Activated B cell treated with CpG ODN at 0.5 μM for 24 hours (primary cell): Measurements from ENCODE around the gene ARHGAP15. TPM values are rescaled to one million over a fixed set of nuclear protein-coding genes. Genes with fewer than 3 reads are reported as not detected.

Source experiments
- ATAC-seq: fragments of 200-7000 bp; cut with Tn5 transposase; one replicate; pipeline ENCODE4 v1.10.0; 2021; ENCODE audit warnings: low read depth, mild to moderate bottlenecking, moderate library complexity
- CTCF ChIA-PET: fragments of 350-600 bp; sonication (Branson Sonifier 250); formaldehyde crosslinking; loops from one replicate; lab custom pipeline; 2021; ENCODE audit warnings: antibody characterized with exemption; lab: Charles Lee
- POLR2A ChIA-PET: fragments of 350-600 bp; sonication (Branson Sonifier 250); formaldehyde crosslinking; loops from one replicate; lab custom pipeline; 2021; ENCODE audit warnings: antibody characterized with exemption; lab: Charles Lee
- DNase-seq: peaks from one replicate; pipeline ENCODE4 v3.0.0; 2022
- H3K27ac Mint-ChIP-seq: one replicate; pipeline ENCODE4 v1.8.0; 2020; ENCODE audit warnings: mixed read lengths
- H3K27me3 Mint-ChIP-seq: one replicate; pipeline ENCODE4 v1.8.0; 2021; ENCODE audit warnings: mixed read lengths
- H3K36me3 Mint-ChIP-seq: one replicate; pipeline ENCODE4 v1.8.0; 2021; ENCODE audit warnings: low read depth, mixed read lengths
- H3K4me1 Mint-ChIP-seq: one replicate; pipeline ENCODE4 v1.8.0; 2021; ENCODE audit warnings: mixed read lengths
- H3K4me3 Mint-ChIP-seq: one replicate; pipeline ENCODE4 v1.8.0; 2020; ENCODE audit warnings: mild to moderate bottlenecking, mixed read lengths
- H3K9me3 Mint-ChIP-seq: one replicate; pipeline ENCODE4 v1.8.0; 2020; ENCODE audit warnings: mixed read lengths
- CTCF ChIP-seq: fragments of 200-600 bp; IDR thresholded peaks from one replicate; pipeline ENCODE4 v1.8.0; 2022; ENCODE audit warnings: antibody characterized with exemption, mild to moderate bottlenecking
- intact Hi-C: fragments of 100-400 bp; cut with micrococcal nuclease; formaldehyde crosslinking; loops from one replicate; pipeline ENCODE4 v1.15.1; 2024
- total RNA-seq: library from RNA; stranded (reverse); gene quantifications from 2 replicates; pipeline ENCODE4 v1.2.3, GENCODE V29; 2022

Gene ARHGAP15
- total RNA-seq, 1 donor from 2014 or later, result 112 TPM

GRCh38 chr2:143246815-143247744 is 117.9 kb downstream of the ARHGAP15 start:
- no peaks in the 10 kb centered on the region for H3K9me3 Mint-ChIP-seq
- ChIA-PET POLR2A (interaction anchor here (0.9 kb wide), 1 partner anchor 11 kb away, joined by 4 read pairs; no protein-coding TSS in a partner anchor), CTCF (interaction anchor here (1.0 to 3.0 kb wide), 6 partner anchors 9 to 135 kb away, joined by 3 to 19 read pairs (median 4); no protein-coding TSS in a partner anchor)
- no peak for ATAC-seq
- no peak overlapping the region for H3K4me3 Mint-ChIP-seq
- peak overlapping the region; percentile 65 for H3K27ac Mint-ChIP-seq
- peaks cover 21% of the 10 kb centered on the region for H3K4me1 Mint-ChIP-seq
- TF ChIP-seq CTCF, result no peak
- intact Hi-C loops, result no loop called here
- H3K27me3 Mint-ChIP-seq, result no peaks in the 10 kb centered on the region
- DNase-seq, result no peak
- H3K36me3 Mint-ChIP-seq, result peaks cover 31% of the 10 kb centered on the region

- DNase-seq, result no peak
- no peaks in the 10 kb centered on the region for H3K9me3 Mint-ChIP-seq
- ATAC-seq, result no peak
- H3K36me3 Mint-ChIP-seq, result peaks cover 32% of the 10 kb centered on the region
- H3K4me1 Mint-ChIP-seq, result peaks cover 29% of the 10 kb centered on the region
- CTCF ChIA-PET, result interaction anchor here (1.0 to 3.0 kb wide), 2 partner anchors 10 to 36 kb away, joined by 4 to 19 read pairs; no protein-coding TSS in a partner anchor
- intact Hi-C loops, result loop anchor here (1.0 kb wide), 1 partner anchor 11 kb away; no protein-coding TSS in a partner anchor
- POLR2A ChIA-PET, result no interaction called here
- no peaks in the 10 kb centered on the region for H3K27me3 Mint-ChIP-seq
- TF ChIP-seq CTCF, result no peak
- H3K27ac Mint-ChIP-seq, result peak overlapping the region; percentile 30
- no peak overlapping the region for H3K4me3 Mint-ChIP-seq
Measured at GRCh38 chr2:143248631-143249030, 119.4 kb downstream of the ARHGAP15 start.

- intact Hi-C loops, result no loop called here
- POLR2A ChIA-PET, result interaction anchor here (0.7 to 1.0 kb wide), 2 partner anchors 12 to 126 kb away, joined by 3 to 6 read pairs; no protein-coding TSS in a partner anchor
- TF ChIP-seq CTCF, result no peak
- ATAC-seq, result no peak
- no peak overlapping the region for H3K4me3 Mint-ChIP-seq
- no peak for DNase-seq
- no peaks in the 10 kb centered on the region for H3K27me3 Mint-ChIP-seq
- CTCF ChIA-PET, result interaction anchor here (1.0 to 2.8 kb wide), 5 partner anchors 11 to 217 kb away, joined by 3 to 9 read pairs (median 4); no protein-coding TSS in a partner anchor
- H3K36me3 Mint-ChIP-seq, result peaks cover 38% of the 10 kb centered on the region
- H3K4me1 Mint-ChIP-seq, result peaks cover 55% of the 10 kb centered on the region
- no peaks in the 10 kb centered on the region for H3K9me3 Mint-ChIP-seq
- H3K27ac Mint-ChIP-seq, result peak overlapping the region; percentile 72
Measured at GRCh38 chr2:143251681-143252080, 122.5 kb downstream of the ARHGAP15 start.

- ChIA-PET CTCF (interaction anchor here (1.0 to 2.8 kb wide), 7 partner anchors 10 to 218 kb away, joined by 3 to 9 read pairs (median 4); no protein-coding TSS in a partner anchor), POLR2A (interaction anchor here (1.0 kb wide), 1 partner anchor 12 kb away, joined by 6 read pairs; no protein-coding TSS in a partner anchor)
- H3K4me3 Mint-ChIP-seq, result no peak overlapping the region
Measured at GRCh38 chr2:143252138-143252907, 123.1 kb downstream of the ARHGAP15 start.

More at GRCh38 chr2:143252138-143252907, 123.1 kb downstream of the ARHGAP15 start:
- DNase-seq, result no peak
- no peak for TF ChIP-seq CTCF
- no peak for ATAC-seq
- Mint-ChIP-seq H3K9me3 (no peaks in the 10 kb centered on the region), H3K27ac (peak overlapping the region; percentile 77), H3K27me3 (no peaks in the 10 kb centered on the region), H3K4me1 (peaks cover 58% of the 10 kb centered on the region), H3K36me3 (peaks cover 35% of the 10 kb centered on the region)
- intact Hi-C loops, result no loop called here
